Left lung (tissue), 10 donors: ENCODE measurements around the gene NKAPL. TPM values are rescaled to one million over a fixed set of nuclear protein-coding genes. Genes with fewer than 3 reads are reported as not detected.

ENCODE experiments used
- ATAC-seq: fragments of 200-7000 bp; cut with Tn5 transposase; one replicate; pipeline ENCODE4 v1.9.1; 2020; ENCODE audit warnings: moderate library complexity
- DNase-seq, 4 donors: peaks; one replicate each; pipeline ENCODE4 v3.0.0-alpha.2; 2013 to 2020
- H3K27ac ChIP-seq, 2 donors: fragments of 200-600 bp; sonication (generic) in 1 of 2; one replicate each; pipeline versions ENCODE4 v1.5.0 to v1.8.0; 2020 to 2021
- H3K27me3 ChIP-seq, 2 donors: fragments of 200-600 bp; sonication (generic) in 1 of 2; one replicate each; pipeline versions ENCODE4 v1.5.0 to v1.8.0; 2020 to 2021
- H3K36me3 ChIP-seq, 2 donors: fragments of 200-600 bp; sonication (generic) in 1 of 2; one replicate each; pipeline versions ENCODE4 v1.5.0 to v1.8.0; 2020 to 2021
- H3K4me1 ChIP-seq, 2 donors: fragments of 200-600 bp; one replicate each; pipeline ENCODE4 v1.8.0; 2021
- H3K4me3 ChIP-seq, 2 donors: fragments of 200-600 bp; sonication (generic) in 1 of 2; one replicate each; pipeline versions ENCODE4 v1.5.0 to v1.8.0; 2020 to 2021; ENCODE audit warnings: mild to moderate bottlenecking in 1 of 2
- H3K9me3 ChIP-seq, 2 donors: fragments of 200-600 bp; sonication (generic) in 1 of 2; one replicate each; pipeline versions ENCODE4 v1.5.0 to v1.8.0; 2020 to 2021
- intact Hi-C, 2 donors: fragments of 100-400 bp; cut with DNase I; formaldehyde crosslinking; loops; one replicate each; pipeline versions ENCODE4 v1.11.2 to v1.14.2; 2022
- polyA plus RNA-seq, 6 donors: library from polyadenylated mRNA; unstranded; fragments of 120-200 nt; gene quantifications; one replicate each; pipeline ENCODE4 v1.2.1, GENCODE V29; 2013; ENCODE audit not compliant: insufficient read length in 6 of 6
- total RNA-seq, 2 donors: library from RNA; stranded (reverse); fragmentation: NEBNext Ultra II Directional; extraction: Animal tissue kit (Norgen Biotek cat#: 25700); gene quantifications; one replicate each; pipeline ENCODE4 v1.2.1, GENCODE V29; 2021
- TF ChIP-seq, protein P1 (sequence below), 2 donors: fragments of 200-600 bp; sonication (generic) in 1 of 2; IDR thresholded peaks; one replicate each; pipeline versions ENCODE4 v1.5.0 to v1.8.0; 2021; ENCODE audit warnings: antibody characterized with exemption in 2 of 2
- donor health status: DM: no; HTN: yes; CAD: no.
- donor health status: DM: no; HTN: no; CAD: no.

NKAPL gene
- total and polyA plus RNA-seq, 8 donors, result 0.87 to 1.5 (median 1.1) TPM

DNA sequence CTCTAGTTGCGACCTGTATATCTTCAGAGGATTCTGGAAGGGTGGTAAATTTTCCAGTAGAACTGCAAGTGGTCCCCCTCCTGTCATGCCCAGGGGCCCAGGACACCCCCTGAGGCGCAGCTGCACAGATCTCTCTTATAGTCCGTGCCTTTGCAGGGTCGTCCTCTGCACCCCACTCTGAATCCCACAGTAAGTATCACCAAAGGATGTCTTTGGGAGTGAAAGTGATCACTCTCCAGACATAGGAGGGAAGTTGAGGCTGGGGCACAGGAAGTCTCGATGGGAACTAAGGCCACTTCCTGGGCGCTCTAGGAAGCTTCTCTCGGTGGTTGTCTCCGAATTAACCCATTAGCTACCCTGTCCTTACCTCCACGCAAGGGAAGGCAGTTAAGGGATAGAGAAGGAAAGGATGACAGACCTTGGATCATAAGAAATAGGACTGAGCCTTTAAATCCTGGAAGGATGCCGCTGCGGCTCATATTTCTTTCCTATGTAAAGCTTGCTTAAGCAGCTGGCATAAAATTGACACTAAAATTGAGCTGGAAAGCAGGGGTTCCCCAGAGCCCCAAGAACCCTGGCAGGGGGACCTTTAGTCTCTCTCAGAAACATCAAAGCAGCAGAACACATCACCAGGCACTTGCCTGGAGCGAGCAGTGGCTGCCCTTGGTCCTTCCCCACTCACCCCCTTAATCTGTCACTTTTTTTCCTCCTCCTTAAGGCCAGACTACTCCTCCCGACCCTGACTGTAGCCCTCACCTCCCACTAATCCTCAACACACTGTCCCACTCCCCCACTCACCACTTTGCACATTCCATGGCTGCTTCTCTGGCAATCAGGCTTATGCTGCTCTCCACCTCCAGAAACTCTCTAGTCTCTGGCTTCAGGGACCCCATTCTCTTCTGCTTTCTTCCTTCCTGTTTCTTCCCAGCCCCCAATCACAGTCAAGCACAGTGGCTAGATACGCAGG, 6.8 kb upstream of the NKAPL start, which contains the start of gene ZKSCAN4:
Gene ZKSCAN4 (minus strand): TSS at position 261 of the 967 bp plus-strand sequence. CDS start 289 bp downstream, outside the sequence.
- H3K27ac ChIP-seq, result peak within 1 kb of the TSS; percentile 34 to 75
- TF ChIP-seq, protein P1, sequence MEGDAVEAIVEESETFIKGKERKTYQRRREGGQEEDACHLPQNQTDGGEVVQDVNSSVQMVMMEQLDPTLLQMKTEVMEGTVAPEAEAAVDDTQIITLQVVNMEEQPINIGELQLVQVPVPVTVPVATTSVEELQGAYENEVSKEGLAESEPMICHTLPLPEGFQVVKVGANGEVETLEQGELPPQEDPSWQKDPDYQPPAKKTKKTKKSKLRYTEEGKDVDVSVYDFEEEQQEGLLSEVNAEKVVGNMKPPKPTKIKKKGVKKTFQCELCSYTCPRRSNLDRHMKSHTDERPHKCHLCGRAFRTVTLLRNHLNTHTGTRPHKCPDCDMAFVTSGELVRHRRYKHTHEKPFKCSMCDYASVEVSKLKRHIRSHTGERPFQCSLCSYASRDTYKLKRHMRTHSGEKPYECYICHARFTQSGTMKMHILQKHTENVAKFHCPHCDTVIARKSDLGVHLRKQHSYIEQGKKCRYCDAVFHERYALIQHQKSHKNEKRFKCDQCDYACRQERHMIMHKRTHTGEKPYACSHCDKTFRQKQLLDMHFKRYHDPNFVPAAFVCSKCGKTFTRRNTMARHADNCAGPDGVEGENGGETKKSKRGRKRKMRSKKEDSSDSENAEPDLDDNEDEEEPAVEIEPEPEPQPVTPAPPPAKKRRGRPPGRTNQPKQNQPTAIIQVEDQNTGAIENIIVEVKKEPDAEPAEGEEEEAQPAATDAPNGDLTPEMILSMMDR (IDR thresholded peaks at IDR 0.05), result no peak
- intact Hi-C loops, result no loop called here

DNA sequence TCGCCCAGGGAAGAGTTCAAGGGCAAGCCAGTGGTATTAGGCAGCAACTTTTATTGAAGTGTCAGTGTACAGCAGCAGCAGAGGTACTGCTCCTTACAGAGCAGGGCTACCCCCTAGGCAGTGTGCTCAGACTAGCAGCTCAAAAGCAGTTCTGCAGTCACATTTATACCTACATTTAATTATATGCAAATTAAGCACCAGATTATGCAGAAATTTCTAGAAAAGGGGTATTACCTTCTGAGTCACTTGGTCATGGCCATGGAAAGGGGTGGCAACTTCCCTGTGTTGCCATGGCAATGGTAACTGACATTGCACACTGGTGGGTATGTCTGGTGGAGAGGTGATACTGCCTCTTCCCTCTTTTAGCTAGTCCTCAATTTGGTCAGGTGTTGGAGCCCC, 5.0 kb upstream of the NKAPL start:
- Histone ChIP-seq H3K27ac (peak overlapping the region in 1 of 2 donors; percentile 75), H3K4me1 (peaks cover 16 to 30% of the 10 kb centered on the region in 2 donors), H3K27me3 (no peaks in the 10 kb centered on the region), H3K9me3 (no peaks in the 10 kb centered on the region), H3K4me3 (no peak overlapping the region), H3K36me3 (peaks cover 0 to 1% of the 10 kb centered on the region in 2 donors)
- no peak for ATAC-seq
- no peak for DNase-seq
- TF ChIP-seq, protein P1 (IDR thresholded peaks at IDR 0.05), result no peak
- intact Hi-C loops, result no loop called here

More for the DNA sequence above, 6.8 kb upstream of the NKAPL start, which contains the start of gene ZKSCAN4:
- DNase-seq (peak in 3 of 4 donors; percentile 78 to 87 (median 87)), ATAC-seq (peak; percentile 99)
- peaks cover 0 to 20% of the 10 kb centered on the region in 2 donors for H3K36me3 ChIP-seq
- peaks cover 16 to 30% of the 10 kb centered on the region in 2 donors for H3K4me1 ChIP-seq
- no peaks in the 10 kb centered on the region for H3K27me3 ChIP-seq
- H3K9me3 ChIP-seq, result no peaks in the 10 kb centered on the region
- peak within 1 kb of the TSS; percentile 88 to 90 for H3K4me3 ChIP-seq

DNA sequence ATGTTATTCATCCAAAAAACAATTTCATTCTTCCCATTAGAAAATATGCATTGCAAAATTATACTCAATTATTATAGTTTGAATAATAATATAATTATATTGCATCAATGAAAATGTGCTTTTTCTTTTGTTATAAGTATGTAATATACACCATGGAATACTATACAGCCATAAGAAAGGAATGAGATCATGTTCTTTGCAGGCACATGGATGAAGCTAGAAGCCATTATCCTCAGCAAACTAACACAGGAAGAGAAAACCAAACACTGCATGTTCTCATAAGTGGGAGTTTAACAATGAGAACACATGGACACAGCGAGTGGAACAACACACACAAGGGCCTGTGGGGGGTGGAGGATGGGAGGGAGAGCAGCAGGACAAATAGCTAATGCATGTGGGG, 2.1 kb upstream of the NKAPL start:
- TF ChIP-seq, protein P1 (IDR thresholded peaks at IDR 0.05), result no peak
- Histone ChIP-seq H3K4me3 (no peak overlapping the region), H3K27ac (no peak overlapping the region), H3K36me3 (no peaks in the 10 kb centered on the region), H3K27me3 (no peaks in the 10 kb centered on the region), H3K9me3 (peaks cover 0 to 16% of the 10 kb centered on the region in 2 donors), H3K4me1 (peaks cover 6 to 16% of the 10 kb centered on the region in 2 donors)
- no peak for DNase-seq
- no peak for ATAC-seq
- intact Hi-C loops, result no loop called here

DNA sequence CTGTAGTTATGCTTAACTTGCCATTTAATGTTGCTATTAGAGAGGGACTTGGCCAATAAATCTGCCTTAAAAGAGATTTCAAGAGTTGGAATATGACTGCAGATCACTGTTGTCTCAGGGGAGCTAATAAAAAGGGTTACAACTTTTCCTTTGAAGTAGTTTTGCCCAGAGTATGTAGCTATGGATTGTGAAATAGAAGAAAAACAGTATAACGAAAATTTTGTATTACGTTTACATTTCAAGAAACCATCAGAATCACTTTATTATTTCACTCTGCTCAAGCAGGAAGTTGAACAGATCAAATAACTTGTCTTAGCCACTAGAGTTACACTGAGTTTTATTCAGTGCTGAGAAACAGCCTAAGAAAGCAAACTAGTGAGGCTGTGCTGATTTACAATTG, 4.8 kb downstream of the NKAPL start:
- H3K4me1 ChIP-seq, result peaks cover 0 to 21% of the 10 kb centered on the region in 2 donors
- peaks cover 0 to 5% of the 10 kb centered on the region in 2 donors for H3K27me3 ChIP-seq
- H3K36me3 ChIP-seq, result no peaks in the 10 kb centered on the region
- ATAC-seq (no peak), DNase-seq (no peak)
- intact Hi-C loops, result no loop called here
- H3K27ac ChIP-seq, result no peak overlapping the region
- TF ChIP-seq, protein P1 (IDR thresholded peaks at IDR 0.05), result no peak
- no peak overlapping the region for H3K4me3 ChIP-seq
- peaks cover 0 to 16% of the 10 kb centered on the region in 2 donors for H3K9me3 ChIP-seq

DNA sequence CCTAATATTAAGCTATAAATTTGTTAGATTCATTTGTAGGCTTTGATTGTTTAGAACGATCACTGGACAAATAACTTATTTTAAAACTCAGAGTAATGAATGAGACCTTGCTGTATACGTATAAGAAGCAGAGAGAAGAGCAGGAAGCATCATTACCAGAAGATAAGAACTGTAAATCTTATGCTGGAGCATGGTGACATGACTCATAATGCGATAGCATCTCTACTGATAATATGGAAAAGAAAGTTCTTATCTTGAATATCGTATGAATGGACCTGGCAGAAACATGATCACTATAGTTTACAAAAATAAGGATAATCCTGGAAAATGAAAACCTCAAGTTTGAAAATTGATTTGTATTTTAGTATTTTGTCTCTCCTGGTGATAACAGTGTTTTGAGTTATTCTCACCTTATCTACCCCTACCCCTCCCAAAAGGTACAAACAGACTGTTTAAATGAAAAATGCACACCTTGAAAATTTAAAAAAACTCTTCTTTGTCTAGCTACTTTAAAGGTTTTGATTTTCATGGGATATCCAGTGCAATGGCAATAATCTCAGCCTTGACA, 5.8 kb downstream of the NKAPL start:
- Histone ChIP-seq H3K36me3 (no peaks in the 10 kb centered on the region), H3K4me3 (no peak overlapping the region), H3K4me1 (peaks cover 0 to 27% of the 10 kb centered on the region in 2 donors), H3K27ac (no peak overlapping the region), H3K9me3 (peaks cover 0 to 8% of the 10 kb centered on the region in 2 donors), H3K27me3 (peaks cover 0 to 5% of the 10 kb centered on the region in 2 donors)
- intact Hi-C loops, result no loop called here
- DNase-seq (no peak), ATAC-seq (no peak)
- TF ChIP-seq, protein P1 (IDR thresholded peaks at IDR 0.05), result no peak
